BE2C (cell line): Measurements from ENCODE around the gene PPP3CA.

ENCODE experiments used
- DNase-seq: peaks from one replicate; pipeline ENCODE4 v3.0.0-alpha.2; 2020
- H3K27me3 ChIP-seq: fragments of 250-450 bp; sonication (Bioruptor Pico); 2 replicates; pipeline ENCODE4 v1.5.1; 2020; ENCODE audit warnings: mild to moderate bottlenecking
- H3K36me3 ChIP-seq: fragments of 250-450 bp; sonication (Bioruptor Pico); 2 replicates; pipeline ENCODE4 v1.5.1; 2020; ENCODE audit warnings: mild to moderate bottlenecking
- H3K4me1 ChIP-seq: fragments of 250-450 bp; sonication (Bioruptor Pico); 2 replicates; pipeline ENCODE4 v1.5.1; 2020
- H3K4me3 ChIP-seq: 2 replicates; pipeline ENCODE4 v1.5.1; 2011; ENCODE audit warnings: low read depth, low read length
- H3K9me3 ChIP-seq: fragments of 250-450 bp; sonication (Bioruptor Pico); 2 replicates; pipeline ENCODE4 v1.5.1; 2020
- CTCF ChIP-seq: IDR thresholded peaks from 2 replicates; pipeline ENCODE4 v1.5.1; 2012; ENCODE audit warnings: mild to moderate bottlenecking, low read depth, low read length

The PPP3CA gene

GRCh38 chr4:101198682-101199339 is 148.5 kb downstream of the PPP3CA start:
- H3K36me3 ChIP-seq = no peaks in the 10 kb centered on the region; the same call in 1 of the 2 replicates
- no peaks in the 10 kb centered on the region for H3K27me3 ChIP-seq
- no peak for DNase-seq
- TF ChIP-seq CTCF = no peak
- no peak overlapping the region for H3K4me3 ChIP-seq
- H3K9me3 ChIP-seq = no peaks in the 10 kb centered on the region
- H3K4me1 ChIP-seq = peaks cover 33% of the 10 kb centered on the region

GRCh38 chr4:101197350-101197749 is 150.0 kb downstream of the PPP3CA start:
- DNase-seq = no peak
- no peaks in the 10 kb centered on the region for H3K27me3 ChIP-seq
- H3K4me3 ChIP-seq = no peak overlapping the region
- TF ChIP-seq CTCF = no peak
- no peaks in the 10 kb centered on the region for H3K9me3 ChIP-seq
- no peaks in the 10 kb centered on the region; the same call in 1 of the 2 replicates for H3K36me3 ChIP-seq
- peaks cover 40% of the 10 kb centered on the region for H3K4me1 ChIP-seq

- no peaks in the 10 kb centered on the region for H3K9me3 ChIP-seq
- no peak for TF ChIP-seq CTCF
- H3K4me1 ChIP-seq = peaks cover 20% of the 10 kb centered on the region
- DNase-seq = no peak
- H3K27me3 ChIP-seq = no peaks in the 10 kb centered on the region
- H3K36me3 ChIP-seq = no peaks in the 10 kb centered on the region; the same call in 1 of the 2 replicates
- H3K4me3 ChIP-seq = no peak overlapping the region
These were observed 155.1 kb downstream of the PPP3CA start for GRCh38 chr4:101192244-101192643.

- Histone ChIP-seq H3K36me3 (no peaks in the 10 kb centered on the region; the same call in 1 of the 2 replicates), H3K4me3 (no peak overlapping the region), H3K9me3 (no peaks in the 10 kb centered on the region), H3K4me1 (peaks cover 18% of the 10 kb centered on the region), H3K27me3 (no peaks in the 10 kb centered on the region)
- peak; percentile 87 for DNase-seq
- TF ChIP-seq CTCF = no peak
These were observed 155.8 kb downstream of the PPP3CA start for GRCh38 chr4:101191302-101192098.

- DNase-seq = no peak
- Histone ChIP-seq H3K4me3 (no peak overlapping the region), H3K9me3 (no peaks in the 10 kb centered on the region), H3K27me3 (no peaks in the 10 kb centered on the region), H3K4me1 (peaks cover 18% of the 10 kb centered on the region), H3K36me3 (no peaks in the 10 kb centered on the region; the same call in 1 of the 2 replicates)
- TF ChIP-seq CTCF = no peak
These were observed 156.6 kb downstream of the PPP3CA start for GRCh38 chr4:101190751-101191150.

GRCh38 chr4:101188906-101189305 is 158.4 kb downstream of the PPP3CA start:
- H3K27me3 ChIP-seq = no peaks in the 10 kb centered on the region
- TF ChIP-seq CTCF = no peak
- no peak overlapping the region for H3K4me3 ChIP-seq
- H3K9me3 ChIP-seq = no peaks in the 10 kb centered on the region
- H3K4me1 ChIP-seq = peaks cover 18% of the 10 kb centered on the region
- no peaks in the 10 kb centered on the region; the same call in 1 of the 2 replicates for H3K36me3 ChIP-seq
- no peak for DNase-seq
